HepG2 (cell line): ENCODE measurements around the gene UBAP2. TPM values are rescaled to one million over a fixed set of nuclear protein-coding genes. Genes with fewer than 3 reads are reported as not detected.

Source experiments
- ATAC-seq: fragments of 200-7000 bp; cut with Tn5 transposase; 3 replicates; pipeline ENCODE4 v1.9.1; 2020; ENCODE audit warnings: mild to moderate bottlenecking, moderate library complexity
- BruUV-seq: library from RNA; stranded (reverse); fragments of 400-500 nt; replicated peaks from 2 replicates; lab custom pipeline; 2021; lab: Mats Ljungman, UMichigan
- CTCF ChIA-PET: fragments of 300-600 bp; formaldehyde crosslinking; extraction: SDS; loops from one replicate; lab custom pipeline; 2021; ENCODE audit warnings: low total read pairs, inconsistent platforms, low intra/inter-chr PET ratio; lab: Yijun Ruan, JAX
- POLR2A ChIA-PET: fragments of 350-600 bp; sonication (Branson Sonifier 250); formaldehyde crosslinking; loops from one replicate; lab custom pipeline; 2020; ENCODE audit warnings: antibody characterized with exemption, inconsistent platforms; lab: Yijun Ruan, JAX
- DNase-seq: peaks from one replicate; pipeline ENCODE4 v3.0.0-alpha.2; 2015; ENCODE audit warnings: low spot score
- FAIRE-seq: peaks from 3 replicates; lab custom pipeline; 2011; peaks lifted over from hg19 to GRCh38; lab: Jason Lieb, UNC
- H2AFZ ChIP-seq: one replicate; pipeline ENCODE4 v1.6.1; 2011; ENCODE audit warnings: low read length, inconsistent platforms
- H3K27ac ChIP-seq: fragments of 300-600 bp; 3 replicates; pipeline ENCODE4 v1.8.0; 2011; ENCODE audit warnings: mixed run types, mild to moderate bottlenecking, mixed read lengths, low read length, inconsistent platforms; ENCODE audit not compliant: insufficient read depth; ENCODE audit errors: extremely low read length
- H3K27me3 ChIP-seq, 2 experiments: fragments of 200-600 bp in 1 of 2; 2 replicates in 1 of 2; 3 replicates in 1 of 2; pipeline versions ENCODE4 v1.6.0 to v1.8.0; 2011; ENCODE audit warnings: low read length in 2 of 2, mild to moderate bottlenecking in 2 of 2, moderate library complexity in 2 of 2, inconsistent platforms in 1 of 2; ENCODE audit not compliant: insufficient read depth in 2 of 2, control insufficient read depth in 1 of 2
- H3K36me3 ChIP-seq, 2 experiments: fragments of 200-600 bp in 1 of 2; replicated peaks in 1 of 2; 2 replicates in 1 of 2; 3 replicates in 1 of 2; pipeline versions ENCODE4 v1.5.1 to v1.8.0; 2011; ENCODE audit warnings: low read length in 2 of 2, inconsistent platforms in 1 of 2; ENCODE audit not compliant: insufficient read depth in 2 of 2, control insufficient read depth in 1 of 2
- H3K4me1 ChIP-seq: 2 replicates; pipeline ENCODE4 v1.5.1; 2012; ENCODE audit warnings: low read length, inconsistent platforms; ENCODE audit not compliant: insufficient read depth
- H3K4me2 ChIP-seq: 2 replicates; pipeline ENCODE4 v1.6.0; 2011; ENCODE audit warnings: low read depth, low read length, inconsistent platforms
- H3K4me3 ChIP-seq, 3 experiments: fragments of 200-600 bp in 1 of 3; sonication (generic), shearing (Covaris generic) in 1 of 3; replicated peaks in 1 of 3; 2 replicates each; pipeline ENCODE4 v1.5.1; 2011 to 2016; ENCODE audit warnings: low read length in 3 of 3, inconsistent platforms in 2 of 3, low read depth in 2 of 3, mild to moderate bottlenecking in 2 of 3, control low read depth in 1 of 3, mixed read lengths in 1 of 3; ENCODE audit not compliant: insufficient read depth in 1 of 3
- H3K79me2 ChIP-seq: one replicate; pipeline ENCODE4 v1.6.1; 2011; ENCODE audit warnings: low read length, inconsistent platforms; ENCODE audit not compliant: insufficient read depth
- H3K9ac ChIP-seq: 2 replicates; pipeline ENCODE4 v1.6.0; 2011; ENCODE audit warnings: mild to moderate bottlenecking, low read depth, low read length, inconsistent platforms; ENCODE audit not compliant: insufficient read depth
- H3K9me3 ChIP-seq: 2 replicates; pipeline ENCODE4 v1.5.1; 2012; ENCODE audit warnings: mild to moderate bottlenecking, low read length
- H4K20me1 ChIP-seq: 2 replicates; pipeline ENCODE4 v1.6.0; 2011; ENCODE audit warnings: inconsistent platforms, mild to moderate bottlenecking, low read length, moderate library complexity; ENCODE audit not compliant: insufficient read depth
- CEBPG ChIP-seq: IDR thresholded peaks from 2 replicates; pipeline ENCODE4 v1.6.1; 2016
- HDAC6 ChIP-seq: fragments of 200-600 bp; sonication (generic); IDR thresholded peaks from 2 replicates; pipeline ENCODE4 v1.7.0; 2017; ENCODE audit warnings: mild to moderate bottlenecking, antibody characterized with exemption, low read length, low read depth
- HNF4G ChIP-seq, 2 experiments: sonication (generic) in 1 of 2; formaldehyde crosslinking in 1 of 2; IDR thresholded peaks; 2 replicates each; pipeline versions ENCODE4 v1.4.0 to v1.6.1; 2011 to 2020; ENCODE audit warnings: borderline replicate concordance in 2 of 2, low read depth in 2 of 2, mild to moderate bottlenecking in 2 of 2, low read length in 1 of 2, missing genetic modification reagents in 1 of 2, moderate library complexity in 1 of 2
- ISX ChIP-seq: sonication (generic); formaldehyde crosslinking; conservative IDR thresholded peaks from 2 replicates; pipeline ENCODE4 v1.5.0; 2020; ENCODE audit warnings: missing genetic modification reagents
- KAT8 ChIP-seq: IDR thresholded peaks from 2 replicates; pipeline ENCODE4 v1.6.1; 2016; ENCODE audit warnings: missing genetic modification reagents, missing compliant biosample characterization
- MTF1 ChIP-seq: sonication (generic); formaldehyde crosslinking; IDR thresholded peaks from 2 replicates; pipeline ENCODE4 v1.5.0; 2020; ENCODE audit warnings: missing genetic modification reagents
- SRF ChIP-seq: IDR thresholded peaks from 2 replicates; pipeline ENCODE4 v1.6.1; 2011; ENCODE audit warnings: mild to moderate bottlenecking, low read depth, low read length, moderate library complexity
- TMF1 ChIP-seq: sonication (generic); formaldehyde crosslinking; IDR thresholded peaks from 2 replicates; pipeline ENCODE4 v1.8.1; 2022; ENCODE audit warnings: low read depth, missing genetic modification reagents
- WGBS: methylation state at CpG from one replicate; pipeline ENCODE4 v1.1.6; 2017; ENCODE audit warnings: low lambda C conversion rate; 5-methylcytosine and 5-hydroxymethylcytosine counted together
- in situ Hi-C: cut with HindIII; loops from 2 replicates; pipeline ENCODE4 v1.10.0; 2017; ENCODE audit warnings: low pct_unique_long_range_greater_than_20kb; ENCODE audit not compliant: extremely low pct_ligation_motif_present
- intact Hi-C: fragments of 100-400 bp; cut with micrococcal nuclease; formaldehyde crosslinking; loops from one replicate; pipeline ENCODE4 v1.10.0; 2022; ENCODE audit not compliant: unreplicated experiment
- polyA plus RNA-seq, 8 experiments: library from polyadenylated mRNA; depleted of rRNA in 3 of 8; stranded (reverse) in 7 of 8; unstranded in 1 of 8; fragments of >200 nt; fragmentation: Illumina TruSeq in 4 of 8; extraction: Trizol in 4 of 8; gene quantifications; 2 replicates each; pipeline versions ENCODE4 v1.2.1 to v1.2.3, GENCODE V29; 2011 to 2016; ENCODE audit warnings: low read depth in 4 of 8, missing spikeins in 1 of 8, mixed read lengths in 1 of 8; ENCODE audit not compliant: insufficient read depth in 1 of 8
- total RNA-seq, 5 experiments: library from RNA; depleted of rRNA; stranded (reverse); fragments of >200 nt; fragmentation: Illumina TruSeq; extraction: Trizol; gene quantifications; 2 replicates each; pipeline ENCODE4 v1.2.3, GENCODE V29; 2016; ENCODE audit warnings: low read depth in 1 of 5
- TF ChIP-seq, protein P1 (sequence below): sonication (generic); formaldehyde crosslinking; IDR thresholded peaks from 2 replicates; pipeline ENCODE4 v1.5.0; 2020; ENCODE audit warnings: missing genetic modification reagents
- TF ChIP-seq, protein P2 (sequence below): sonication (generic); formaldehyde crosslinking; IDR thresholded peaks from 2 replicates; pipeline ENCODE4 v1.9.0; 2021; ENCODE audit warnings: missing genetic modification reagents, mild to moderate bottlenecking, borderline replicate concordance
- TF ChIP-seq, protein P3 (sequence below): sonication (generic); formaldehyde crosslinking; IDR thresholded peaks from 2 replicates; pipeline ENCODE4 v1.8.1; 2022; ENCODE audit warnings: low read depth, mild to moderate bottlenecking, missing genetic modification reagents

UBAP2 gene
- total and polyA plus RNA-seq, 2 of the 13 experiments (the other 11 are each of a cell fraction or from before 2014, with no cell fraction given), result 19.0 to 22.0 TPM

DNA sequence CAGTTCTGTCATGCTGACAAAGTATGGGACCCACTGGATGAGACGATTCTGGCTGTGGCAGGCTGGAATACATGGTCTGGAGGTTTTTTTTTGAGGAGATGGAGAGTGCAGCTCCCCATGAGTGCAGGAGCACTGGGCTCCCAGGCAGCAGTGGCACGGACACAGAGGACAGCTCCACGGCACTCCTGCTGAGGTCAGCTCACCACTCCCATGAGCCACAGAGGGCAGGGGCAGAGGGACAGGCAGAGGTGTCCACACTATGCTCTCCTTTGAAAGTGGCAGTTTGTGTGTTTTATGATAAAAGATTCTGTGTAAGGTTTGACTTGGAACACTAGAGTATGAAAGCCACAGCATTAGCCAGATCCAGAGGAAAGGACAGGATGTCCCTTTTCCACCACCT is 117.4 kb downstream of the UBAP2 start:
- ATAC-seq (no peak), FAIRE-seq (no peak)
- H3K27ac ChIP-seq, result no peak overlapping the region
- in situ Hi-C loops, result no loop called here
- peaks cover 51 to 80% of the 10 kb centered on the region in 2 experiments for H3K36me3 ChIP-seq
- H3K4me2 ChIP-seq, result no peak overlapping the region
- no peak overlapping the region for H3K9ac ChIP-seq
- H4K20me1 ChIP-seq, result no peaks in the 10 kb centered on the region
- H3K9me3 ChIP-seq, result no peaks in the 10 kb centered on the region
- BruUV-seq, result no TSS peak
- WGBS, result 100% methylated on average over 3 of the region's 3 CpGs
- no peak overlapping the region for H2AFZ ChIP-seq
- H3K4me1 ChIP-seq, result peaks cover 51% of the 10 kb centered on the region
- POLR2A ChIA-PET, result no interaction called here
- H3K27me3 ChIP-seq, result no peaks in the 10 kb centered on the region
- CTCF ChIA-PET, result no interaction called here
- intact Hi-C loops, result no loop called here
- H3K4me3 ChIP-seq, result no peak overlapping the region
- no peaks in the 10 kb centered on the region for H3K79me2 ChIP-seq
- TF ChIP-seq ISX (CRISPR knock-in tag) (no peak), HDAC6 (no peak), MTF1 (CRISPR knock-in tag) (no peak), TMF1 (CRISPR knock-in tag) (no peak), CEBPG (CRISPR knock-in tag) (no peak), HNF4G (IDR thresholded peaks at IDR 0.05; ENCODE audit: borderline replicate concordance, low read depth, low read length) (no peak), HNF4G (CRISPR knock-in tag; IDR thresholded peaks at IDR 0.05; ENCODE audit: borderline replicate concordance, low read depth) (no peak), KAT8 (CRISPR knock-in tag) (no peak), SRF (no peak)
- TF ChIP-seq, protein P1, sequence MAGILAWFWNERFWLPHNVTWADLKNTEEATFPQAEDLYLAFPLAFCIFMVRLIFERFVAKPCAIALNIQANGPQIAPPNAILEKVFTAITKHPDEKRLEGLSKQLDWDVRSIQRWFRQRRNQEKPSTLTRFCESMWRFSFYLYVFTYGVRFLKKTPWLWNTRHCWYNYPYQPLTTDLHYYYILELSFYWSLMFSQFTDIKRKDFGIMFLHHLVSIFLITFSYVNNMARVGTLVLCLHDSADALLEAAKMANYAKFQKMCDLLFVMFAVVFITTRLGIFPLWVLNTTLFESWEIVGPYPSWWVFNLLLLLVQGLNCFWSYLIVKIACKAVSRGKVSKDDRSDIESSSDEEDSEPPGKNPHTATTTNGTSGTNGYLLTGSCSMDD (CRISPR knock-in tag), result no peak
- TF ChIP-seq, protein P2, sequence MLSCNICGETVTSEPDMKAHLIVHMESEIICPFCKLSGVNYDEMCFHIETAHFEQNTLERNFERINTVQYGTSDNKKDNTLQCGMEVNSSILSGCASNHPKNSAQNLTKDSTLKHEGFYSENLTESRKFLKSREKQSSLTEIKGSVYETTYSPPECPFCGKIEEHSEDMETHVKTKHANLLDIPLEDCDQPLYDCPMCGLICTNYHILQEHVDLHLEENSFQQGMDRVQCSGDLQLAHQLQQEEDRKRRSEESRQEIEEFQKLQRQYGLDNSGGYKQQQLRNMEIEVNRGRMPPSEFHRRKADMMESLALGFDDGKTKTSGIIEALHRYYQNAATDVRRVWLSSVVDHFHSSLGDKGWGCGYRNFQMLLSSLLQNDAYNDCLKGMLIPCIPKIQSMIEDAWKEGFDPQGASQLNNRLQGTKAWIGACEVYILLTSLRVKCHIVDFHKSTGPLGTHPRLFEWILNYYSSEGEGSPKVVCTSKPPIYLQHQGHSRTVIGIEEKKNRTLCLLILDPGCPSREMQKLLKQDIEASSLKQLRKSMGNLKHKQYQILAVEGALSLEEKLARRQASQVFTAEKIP, result no peak
- TF ChIP-seq, protein P3, sequence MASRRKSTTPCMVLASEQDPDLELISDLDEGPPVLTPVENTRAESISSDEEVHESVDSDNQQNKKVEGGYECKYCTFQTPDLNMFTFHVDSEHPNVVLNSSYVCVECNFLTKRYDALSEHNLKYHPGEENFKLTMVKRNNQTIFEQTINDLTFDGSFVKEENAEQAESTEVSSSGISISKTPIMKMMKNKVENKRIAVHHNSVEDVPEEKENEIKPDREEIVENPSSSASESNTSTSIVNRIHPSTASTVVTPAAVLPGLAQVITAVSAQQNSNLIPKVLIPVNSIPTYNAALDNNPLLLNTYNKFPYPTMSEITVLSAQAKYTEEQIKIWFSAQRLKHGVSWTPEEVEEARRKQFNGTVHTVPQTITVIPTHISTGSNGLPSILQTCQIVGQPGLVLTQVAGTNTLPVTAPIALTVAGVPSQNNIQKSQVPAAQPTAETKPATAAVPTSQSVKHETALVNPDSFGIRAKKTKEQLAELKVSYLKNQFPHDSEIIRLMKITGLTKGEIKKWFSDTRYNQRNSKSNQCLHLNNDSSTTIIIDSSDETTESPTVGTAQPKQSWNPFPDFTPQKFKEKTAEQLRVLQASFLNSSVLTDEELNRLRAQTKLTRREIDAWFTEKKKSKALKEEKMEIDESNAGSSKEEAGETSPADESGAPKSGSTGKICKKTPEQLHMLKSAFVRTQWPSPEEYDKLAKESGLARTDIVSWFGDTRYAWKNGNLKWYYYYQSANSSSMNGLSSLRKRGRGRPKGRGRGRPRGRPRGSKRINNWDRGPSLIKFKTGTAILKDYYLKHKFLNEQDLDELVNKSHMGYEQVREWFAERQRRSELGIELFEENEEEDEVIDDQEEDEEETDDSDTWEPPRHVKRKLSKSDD (CRISPR knock-in tag), result no peak
- TF ChIP-seq, all 625 proteins: peak for 0
- DNase-seq, result no peak
